H1 (cell line): ENCODE results near the gene FOXL1. TPM values are rescaled to one million over a fixed set of nuclear protein-coding genes. Genes with fewer than 3 reads are reported as not detected.

ENCODE experiments used
- polyA plus RNA-seq, 7 experiments: library from polyadenylated mRNA; depleted of rRNA in 3 of 7; stranded (reverse) in 5 of 7; unstranded in 2 of 7; fragments of >200 nt in 5 of 7; fragments of 200-250 nt in 2 of 7; gene quantifications; 1 replicate in 5 of 7; 2 replicates in 1 of 7; 4 replicates in 1 of 7; pipeline versions ENCODE4 v1.2.1 to v1.2.3, GENCODE V29; 2011 to 2013; ENCODE audit warnings: missing spikeins in 2 of 7, mixed read lengths in 2 of 7
- total RNA-seq: library from RNA; stranded (reverse); fragmentation: NEBNext Ultra II Directional; extraction: Animal tissue kit (Norgen Biotek cat#: 25700); gene quantifications from 2 replicates; pipeline ENCODE4 v1.2.1, GENCODE V29; 2021
- TF ChIP-seq, protein P1 (sequence below): fragments of 300-600 bp; sonication (generic); IDR thresholded peaks from 2 replicates; pipeline ENCODE4 v1.7.1; 2012; ENCODE audit warnings: low read length, moderate library complexity, mild to moderate bottlenecking, inconsistent platforms; ENCODE audit not compliant: insufficient replicate concordance

The FOXL1 gene
- total and polyA plus RNA-seq, 2 of the 8 experiments (the other 6 are each of a cell fraction or from before 2014, with no cell fraction given) = 0.03 TPM; not detected in 1

DNA sequence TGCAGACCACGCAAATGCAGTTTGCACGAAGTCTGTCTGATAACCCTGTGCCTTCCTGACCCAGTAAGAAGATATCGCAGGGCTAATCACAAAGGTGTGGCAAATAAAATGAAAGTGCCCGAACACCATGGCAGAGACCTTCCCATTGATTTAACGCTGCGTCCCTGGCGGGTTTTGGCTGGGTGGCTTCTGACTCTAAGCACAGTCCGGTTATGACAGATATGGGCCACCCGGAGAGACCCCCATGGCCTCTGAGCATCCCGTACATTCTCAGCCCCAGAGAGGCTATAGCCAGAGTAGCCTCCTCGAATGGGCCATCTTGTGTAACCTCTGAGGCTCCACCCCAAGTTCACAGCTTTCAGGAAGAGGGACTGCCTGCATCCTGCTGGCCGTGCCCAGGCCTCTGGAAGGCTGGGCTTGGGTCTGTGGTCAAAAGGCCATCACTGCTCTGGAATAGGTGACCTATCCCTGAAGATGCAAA, 6.3 kb upstream of the FOXL1 start (continued):
- TF ChIP-seq, protein P1, sequence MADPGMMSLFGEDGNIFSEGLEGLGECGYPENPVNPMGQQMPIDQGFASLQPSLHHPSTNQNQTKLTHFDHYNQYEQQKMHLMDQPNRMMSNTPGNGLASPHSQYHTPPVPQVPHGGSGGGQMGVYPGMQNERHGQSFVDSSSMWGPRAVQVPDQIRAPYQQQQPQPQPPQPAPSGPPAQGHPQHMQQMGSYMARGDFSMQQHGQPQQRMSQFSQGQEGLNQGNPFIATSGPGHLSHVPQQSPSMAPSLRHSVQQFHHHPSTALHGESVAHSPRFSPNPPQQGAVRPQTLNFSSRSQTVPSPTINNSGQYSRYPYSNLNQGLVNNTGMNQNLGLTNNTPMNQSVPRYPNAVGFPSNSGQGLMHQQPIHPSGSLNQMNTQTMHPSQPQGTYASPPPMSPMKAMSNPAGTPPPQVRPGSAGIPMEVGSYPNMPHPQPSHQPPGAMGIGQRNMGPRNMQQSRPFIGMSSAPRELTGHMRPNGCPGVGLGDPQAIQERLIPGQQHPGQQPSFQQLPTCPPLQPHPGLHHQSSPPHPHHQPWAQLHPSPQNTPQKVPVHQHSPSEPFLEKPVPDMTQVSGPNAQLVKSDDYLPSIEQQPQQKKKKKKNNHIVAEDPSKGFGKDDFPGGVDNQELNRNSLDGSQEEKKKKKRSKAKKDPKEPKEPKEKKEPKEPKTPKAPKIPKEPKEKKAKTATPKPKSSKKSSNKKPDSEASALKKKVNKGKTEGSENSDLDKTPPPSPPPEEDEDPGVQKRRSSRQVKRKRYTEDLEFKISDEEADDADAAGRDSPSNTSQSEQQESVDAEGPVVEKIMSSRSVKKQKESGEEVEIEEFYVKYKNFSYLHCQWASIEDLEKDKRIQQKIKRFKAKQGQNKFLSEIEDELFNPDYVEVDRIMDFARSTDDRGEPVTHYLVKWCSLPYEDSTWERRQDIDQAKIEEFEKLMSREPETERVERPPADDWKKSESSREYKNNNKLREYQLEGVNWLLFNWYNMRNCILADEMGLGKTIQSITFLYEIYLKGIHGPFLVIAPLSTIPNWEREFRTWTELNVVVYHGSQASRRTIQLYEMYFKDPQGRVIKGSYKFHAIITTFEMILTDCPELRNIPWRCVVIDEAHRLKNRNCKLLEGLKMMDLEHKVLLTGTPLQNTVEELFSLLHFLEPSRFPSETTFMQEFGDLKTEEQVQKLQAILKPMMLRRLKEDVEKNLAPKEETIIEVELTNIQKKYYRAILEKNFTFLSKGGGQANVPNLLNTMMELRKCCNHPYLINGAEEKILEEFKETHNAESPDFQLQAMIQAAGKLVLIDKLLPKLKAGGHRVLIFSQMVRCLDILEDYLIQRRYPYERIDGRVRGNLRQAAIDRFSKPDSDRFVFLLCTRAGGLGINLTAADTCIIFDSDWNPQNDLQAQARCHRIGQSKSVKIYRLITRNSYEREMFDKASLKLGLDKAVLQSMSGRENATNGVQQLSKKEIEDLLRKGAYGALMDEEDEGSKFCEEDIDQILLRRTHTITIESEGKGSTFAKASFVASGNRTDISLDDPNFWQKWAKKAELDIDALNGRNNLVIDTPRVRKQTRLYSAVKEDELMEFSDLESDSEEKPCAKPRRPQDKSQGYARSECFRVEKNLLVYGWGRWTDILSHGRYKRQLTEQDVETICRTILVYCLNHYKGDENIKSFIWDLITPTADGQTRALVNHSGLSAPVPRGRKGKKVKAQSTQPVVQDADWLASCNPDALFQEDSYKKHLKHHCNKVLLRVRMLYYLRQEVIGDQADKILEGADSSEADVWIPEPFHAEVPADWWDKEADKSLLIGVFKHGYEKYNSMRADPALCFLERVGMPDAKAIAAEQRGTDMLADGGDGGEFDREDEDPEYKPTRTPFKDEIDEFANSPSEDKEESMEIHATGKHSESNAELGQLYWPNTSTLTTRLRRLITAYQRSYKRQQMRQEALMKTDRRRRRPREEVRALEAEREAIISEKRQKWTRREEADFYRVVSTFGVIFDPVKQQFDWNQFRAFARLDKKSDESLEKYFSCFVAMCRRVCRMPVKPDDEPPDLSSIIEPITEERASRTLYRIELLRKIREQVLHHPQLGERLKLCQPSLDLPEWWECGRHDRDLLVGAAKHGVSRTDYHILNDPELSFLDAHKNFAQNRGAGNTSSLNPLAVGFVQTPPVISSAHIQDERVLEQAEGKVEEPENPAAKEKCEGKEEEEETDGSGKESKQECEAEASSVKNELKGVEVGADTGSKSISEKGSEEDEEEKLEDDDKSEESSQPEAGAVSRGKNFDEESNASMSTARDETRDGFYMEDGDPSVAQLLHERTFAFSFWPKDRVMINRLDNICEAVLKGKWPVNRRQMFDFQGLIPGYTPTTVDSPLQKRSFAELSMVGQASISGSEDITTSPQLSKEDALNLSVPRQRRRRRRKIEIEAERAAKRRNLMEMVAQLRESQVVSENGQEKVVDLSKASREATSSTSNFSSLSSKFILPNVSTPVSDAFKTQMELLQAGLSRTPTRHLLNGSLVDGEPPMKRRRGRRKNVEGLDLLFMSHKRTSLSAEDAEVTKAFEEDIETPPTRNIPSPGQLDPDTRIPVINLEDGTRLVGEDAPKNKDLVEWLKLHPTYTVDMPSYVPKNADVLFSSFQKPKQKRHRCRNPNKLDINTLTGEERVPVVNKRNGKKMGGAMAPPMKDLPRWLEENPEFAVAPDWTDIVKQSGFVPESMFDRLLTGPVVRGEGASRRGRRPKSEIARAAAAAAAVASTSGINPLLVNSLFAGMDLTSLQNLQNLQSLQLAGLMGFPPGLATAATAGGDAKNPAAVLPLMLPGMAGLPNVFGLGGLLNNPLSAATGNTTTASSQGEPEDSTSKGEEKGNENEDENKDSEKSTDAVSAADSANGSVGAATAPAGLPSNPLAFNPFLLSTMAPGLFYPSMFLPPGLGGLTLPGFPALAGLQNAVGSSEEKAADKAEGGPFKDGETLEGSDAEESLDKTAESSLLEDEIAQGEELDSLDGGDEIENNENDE = no peak
- TF ChIP-seq, all 59 proteins: peak for 2
